Posterior cingulate gyrus (tissue), 11 donors: ENCODE results near the gene BPHL.
"Not testable (repeated sequence)": the region's sequence is repeated elsewhere in the genome, so short reads cannot be mapped to it uniquely, and the experiment has no call there.

Source experiments
- DNase-seq, 10 donors: peaks; one replicate each; pipeline versions ENCODE4 v3.0.0 to v3.0.0-alpha.2; 2020 to 2021; ENCODE audit warnings: mixed read lengths in 3 of 10
- intact Hi-C: fragments of 100-400 bp; cut with DNase I; formaldehyde crosslinking; loops from one replicate; pipeline ENCODE4 v1.15.1; 2023

Gene BPHL

DNA sequence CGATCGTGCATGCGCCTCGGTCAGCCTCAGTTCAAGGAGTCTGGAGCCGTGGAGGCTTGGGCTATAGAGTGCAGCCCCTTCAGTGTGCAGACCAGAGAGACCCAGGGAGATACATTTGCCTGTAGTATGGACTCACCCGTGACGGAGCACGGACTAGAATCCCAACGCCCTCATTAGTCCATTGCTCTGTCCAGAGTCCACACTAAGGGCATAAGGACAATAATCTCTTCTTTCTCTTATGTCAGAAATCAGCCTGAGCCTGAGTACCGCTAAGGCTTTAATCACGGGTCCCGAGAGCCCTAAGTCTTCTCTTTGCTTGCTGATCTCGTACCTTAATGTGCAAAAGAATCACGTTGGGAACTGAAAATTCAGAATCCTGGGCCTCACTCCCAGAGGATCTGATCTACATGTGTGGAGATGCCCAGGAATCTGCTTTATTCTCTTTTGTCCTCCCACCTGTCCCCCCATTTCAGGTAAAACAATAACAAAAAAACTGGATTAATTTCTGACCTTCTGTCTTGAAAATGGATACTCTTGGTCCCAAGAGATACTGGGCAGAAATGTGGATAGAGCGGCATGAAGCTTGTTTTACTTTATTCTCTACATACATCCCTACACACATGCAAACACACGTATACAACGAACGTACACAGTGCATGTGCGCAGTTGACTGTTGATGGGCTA, 671 bp downstream of the BPHL start:
- DNase-seq, result peak in 1 of 10 donors; percentile 33
- intact Hi-C loops, result no loop called here

GRCh38 chr6:3120765-3121089, 2.2 kb downstream of the BPHL start:
- DNase-seq, result no peak
- intact Hi-C loops, result no loop called here

- DNase-seq, result no peak
- intact Hi-C loops, result no loop called here
These were observed 4.3 kb downstream of the BPHL start for GRCh38 chr6:3122823-3123182.

- intact Hi-C loops, result loop anchor here (2.0 to 5.0 kb wide), 2 partner anchors 126 to 608 kb away; no protein-coding TSS in a partner anchor
- DNase-seq, result no peak
These were observed 6.2 kb downstream of the BPHL start for GRCh38 chr6:3124667-3125066.

GRCh38 chr6:3125815-3126214, 7.3 kb downstream of the BPHL start:
- intact Hi-C loops, result loop anchor here (2.0 to 5.0 kb wide), 2 partner anchors 125 to 606 kb away; no protein-coding TSS in a partner anchor
- DNase-seq, result no peak

DNA sequence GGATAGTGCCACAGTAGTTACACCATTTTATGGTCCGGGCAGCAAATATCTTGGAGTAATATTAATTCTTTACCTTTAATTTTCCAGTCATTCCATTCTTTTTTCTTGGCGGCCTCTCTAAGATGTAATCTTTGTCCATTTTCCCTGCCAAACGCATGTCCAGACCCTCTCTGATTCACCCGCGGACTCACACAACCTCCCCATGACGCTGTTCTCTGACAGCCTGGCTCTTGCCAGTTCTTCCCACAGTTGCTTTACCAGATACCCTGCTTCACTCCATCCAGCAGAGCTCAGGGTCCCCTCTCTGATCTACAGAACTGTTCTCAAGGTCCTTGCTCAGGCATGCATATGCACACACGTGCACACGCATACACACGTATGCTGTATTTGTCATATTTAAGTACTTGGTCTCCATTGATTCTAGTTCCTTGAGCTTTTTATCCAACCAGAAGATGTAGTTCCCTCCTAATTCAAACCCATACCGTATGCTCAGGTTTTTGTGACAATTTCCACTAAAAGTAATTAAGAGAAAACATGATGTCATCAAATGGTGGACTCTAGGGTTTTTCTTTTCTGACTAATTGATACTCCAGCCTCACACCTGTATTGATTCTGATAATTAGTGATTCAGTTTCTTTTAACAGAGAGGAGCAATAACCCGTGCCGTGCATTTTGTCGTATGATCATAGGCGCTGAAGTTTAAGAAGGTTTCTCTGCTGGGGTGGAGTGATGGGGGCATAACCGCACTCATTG, 10.0 kb downstream of the BPHL start:
- intact Hi-C loops, result loop anchor here (5.0 kb wide), 1 partner anchor 604 kb away; no protein-coding TSS in a partner anchor
- peak in 1 of 10 donors; percentile 70 for DNase-seq

DNA sequence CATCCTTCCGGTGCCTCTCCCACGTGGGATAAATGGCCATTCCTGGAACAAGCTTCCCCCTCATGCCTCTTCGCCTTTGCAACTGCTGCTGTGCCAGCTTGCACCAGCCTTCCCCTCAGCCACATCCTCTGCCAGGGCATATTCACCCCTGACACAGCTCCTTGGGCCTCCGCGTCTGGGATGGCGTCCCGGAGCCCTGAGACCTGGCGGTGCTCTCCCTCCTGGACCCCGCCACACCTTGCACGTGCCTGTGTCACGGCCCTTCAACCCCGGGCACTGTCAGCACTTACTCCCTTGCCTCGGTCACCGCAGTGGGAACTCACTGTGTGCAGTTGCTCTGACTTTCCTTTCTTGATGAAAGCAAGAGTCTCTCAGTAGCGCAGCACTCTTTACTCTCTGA, 13.2 kb downstream of the BPHL start:
- intact Hi-C loops, result no loop called here
- no peak for DNase-seq

- intact Hi-C loops, result no loop called here
- DNase-seq, result peak in 1 of 10 donors; percentile 43
These were observed 15.0 kb downstream of the BPHL start for GRCh38 chr6:3133515-3133914.

DNA sequence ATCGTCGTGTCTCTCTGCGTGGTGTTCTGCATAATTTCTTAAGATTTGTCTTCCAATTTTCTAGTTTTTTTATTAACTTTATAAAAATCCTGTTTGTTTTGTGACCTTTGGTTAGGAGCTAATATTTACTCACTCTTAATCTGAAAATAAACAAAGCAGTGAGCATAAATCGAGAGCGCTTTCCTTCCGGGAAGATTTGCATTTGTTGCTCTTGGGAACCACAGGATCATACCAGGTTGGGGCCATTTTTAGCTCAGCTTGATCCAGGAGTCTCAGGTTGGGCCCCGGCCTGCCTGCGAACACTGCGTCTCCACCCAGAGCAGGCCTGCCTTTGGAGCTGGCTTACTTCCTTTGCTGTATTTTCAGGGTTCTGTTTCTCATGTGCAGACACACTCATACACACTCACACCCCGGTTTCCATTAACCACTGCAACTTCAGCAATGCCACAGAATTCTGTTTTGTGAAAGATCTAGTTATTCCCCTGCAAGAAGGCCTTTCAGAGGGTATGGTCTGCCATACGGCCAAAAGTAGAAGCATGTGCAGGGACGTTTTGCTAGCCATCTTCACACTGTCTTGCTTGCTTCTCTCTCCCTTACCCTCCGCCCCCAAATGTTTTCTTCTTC, 17.3 kb downstream of the BPHL start:
- intact Hi-C loops, result no loop called here
- no peak for DNase-seq

- no peak for DNase-seq
- intact Hi-C loops, result no loop called here
These were observed 17.9 kb downstream of the BPHL start for GRCh38 chr6:3136292-3137011.

DNA sequence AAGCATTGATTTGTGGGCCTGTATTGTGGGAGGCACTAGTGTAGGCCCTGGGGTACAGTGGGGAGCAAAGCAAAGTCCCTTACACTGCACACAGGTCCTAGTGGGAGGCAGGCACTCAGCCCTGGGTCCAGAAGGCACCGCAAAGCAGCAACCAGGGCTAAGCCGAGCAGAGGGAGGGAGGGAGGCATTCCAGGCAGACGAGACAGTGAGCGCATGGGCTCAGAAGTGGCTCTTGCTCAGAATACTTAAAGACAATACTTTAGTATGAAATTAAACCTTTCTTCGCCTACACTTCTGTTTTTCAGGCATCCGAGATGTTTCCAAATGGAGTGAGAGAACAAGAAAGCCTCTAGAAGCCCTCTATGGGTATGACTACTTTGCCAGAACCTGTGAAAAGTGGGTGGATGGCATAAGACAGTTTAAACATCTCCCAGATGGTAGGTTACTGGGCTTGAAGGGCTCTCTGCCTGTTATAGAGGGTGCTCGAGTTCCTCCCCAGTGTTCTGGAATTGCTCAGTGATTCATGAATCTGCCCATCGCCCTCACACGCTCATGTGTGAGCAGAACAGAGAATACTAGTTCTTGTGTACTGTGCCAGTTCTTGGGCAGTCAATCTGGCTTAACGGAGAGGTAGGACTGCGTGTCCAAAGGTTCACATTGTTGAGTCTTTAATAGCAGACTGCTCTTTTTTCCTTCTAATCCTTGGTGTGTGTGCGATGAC, 18.7 kb downstream of the BPHL start:
- DNase-seq, result peak in 7 of 10 donors; percentile 31 to 90 (median 41)
- intact Hi-C loops, result no loop called here

DNA sequence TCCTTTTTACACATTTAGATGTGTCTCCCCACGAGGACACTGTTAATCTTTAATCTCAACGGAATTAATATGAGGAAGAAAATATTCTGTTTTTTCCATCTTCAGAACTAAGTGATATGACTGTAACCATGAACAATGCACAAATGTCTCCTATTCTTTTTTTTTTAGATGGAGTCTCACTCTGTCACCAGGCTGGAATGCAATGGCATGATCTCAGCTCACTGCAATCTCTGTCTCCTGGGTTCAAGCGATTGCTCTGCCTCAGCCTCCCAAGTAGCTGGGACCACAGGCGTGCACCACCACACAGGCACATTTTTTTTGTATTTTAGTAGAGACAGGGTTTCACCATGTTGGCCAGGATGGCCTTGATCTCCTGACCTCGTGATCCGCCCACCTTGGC, 19.4 kb downstream of the BPHL start:
- intact Hi-C loops, DNase-seq: not testable (repeated sequence)

DNA sequence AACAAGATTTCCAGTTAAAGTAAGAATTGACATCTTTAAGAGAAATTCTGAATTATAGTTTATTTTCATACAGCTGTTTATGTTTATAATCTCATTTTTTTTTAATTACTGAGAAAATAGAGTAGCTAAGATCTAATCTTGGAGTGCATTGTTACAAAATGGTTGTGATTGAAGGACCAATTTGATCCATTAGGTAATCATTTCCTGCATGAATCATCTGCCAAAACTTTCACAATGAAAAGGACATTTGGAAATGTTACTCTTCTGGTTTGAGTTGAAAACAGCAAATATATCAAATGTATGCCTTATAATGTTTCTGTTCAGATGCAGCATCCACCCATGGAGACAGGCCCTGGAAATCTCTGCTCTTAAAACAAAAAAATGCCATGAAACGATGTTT, 19.8 kb downstream of the BPHL start:
- DNase-seq, result no peak
- intact Hi-C loops, result no loop called here

DNA sequence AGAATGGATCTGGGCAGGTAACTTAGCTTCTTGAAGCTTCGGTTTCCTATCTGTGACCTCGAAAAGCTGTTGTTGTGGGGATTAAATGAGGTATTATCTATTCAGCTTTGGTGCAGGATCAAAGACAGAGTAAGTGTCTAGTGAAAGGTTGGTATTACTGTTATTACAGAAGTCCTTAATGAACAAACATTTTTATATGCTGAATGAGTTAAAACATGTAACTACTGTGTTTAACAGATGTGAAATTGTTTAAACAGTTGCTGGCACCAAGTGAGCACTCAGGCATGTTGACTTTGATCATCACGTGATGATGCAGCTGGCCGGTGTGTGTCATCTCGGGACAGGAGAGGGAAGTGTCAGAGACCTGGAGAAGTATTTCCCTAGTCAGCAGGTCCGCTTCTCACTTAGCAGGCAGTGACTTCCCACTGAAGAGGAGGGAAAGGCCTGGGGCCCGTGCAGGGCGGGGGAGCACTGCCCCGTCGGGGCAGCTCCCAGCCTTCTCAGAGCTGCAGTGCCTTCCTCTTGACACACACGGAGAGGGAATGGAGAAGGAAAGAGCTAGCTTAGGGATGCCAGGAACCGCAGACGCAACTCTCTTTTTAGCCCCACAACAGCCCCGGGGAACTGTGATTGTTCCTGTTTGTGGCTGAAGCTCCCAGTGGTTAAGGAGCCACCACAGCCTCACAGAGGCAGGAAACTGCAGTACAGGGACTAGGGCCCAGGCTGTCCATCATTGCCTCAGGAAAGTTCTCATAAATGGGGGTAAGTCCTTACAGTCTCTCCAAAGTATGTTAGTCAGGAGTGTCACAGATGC, 20.8 kb downstream of the BPHL start:
- peak in 1 of 10 donors; percentile 88 for DNase-seq
- intact Hi-C loops, result no loop called here

GRCh38 chr6:3140201-3140600, 21.7 kb downstream of the BPHL start:
- intact Hi-C loops, result no loop called here
- peak in 1 of 10 donors; percentile 38 for DNase-seq

- intact Hi-C loops, result no loop called here
- no peak for DNase-seq
These were observed 24.0 kb downstream of the BPHL start for GRCh38 chr6:3142536-3142935.

GRCh38 chr6:3143158-3143557, 24.6 kb downstream of the BPHL start:
- DNase-seq, result peak in 1 of 10 donors; percentile 24
- intact Hi-C loops, result no loop called here

DNA sequence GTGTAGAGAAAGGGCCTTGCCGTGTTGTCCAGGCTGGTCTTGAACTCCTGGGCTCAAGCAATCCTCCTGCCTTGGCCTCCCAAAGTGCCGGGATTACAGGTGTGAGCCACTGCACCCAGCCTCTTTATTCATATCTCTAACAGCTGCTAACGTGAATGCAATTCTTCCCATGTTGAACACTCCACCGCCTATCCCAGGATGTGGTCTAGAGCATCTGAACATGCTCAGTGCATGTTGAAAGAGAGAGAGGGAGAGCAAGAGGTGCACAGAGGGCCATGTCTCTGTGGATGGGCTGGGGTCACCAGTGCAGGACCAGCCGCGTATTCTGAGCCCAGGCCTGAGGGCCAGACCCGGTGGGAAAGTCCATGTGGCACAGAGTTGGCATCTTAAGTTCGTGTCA, 26.1 kb downstream of the BPHL start:
- intact Hi-C loops, result no loop called here
- peak in 1 of 10 donors; percentile 52 for DNase-seq
